K562 (cell line): Measurements from ENCODE around the gene TMEM273. TPM values are rescaled to one million over a fixed set of nuclear protein-coding genes. Genes with fewer than 3 reads are reported as not detected.

Source experiments
- CBFA2T2 ChIP-seq: fragments of 450-650 bp; conservative IDR thresholded peaks from 2 replicates; pipeline ENCODE4 v1.6.1; 2017; ENCODE audit warnings: mild to moderate bottlenecking
- CHCHD3 ChIP-seq: fragments of 250-450 bp; sonication (Bioruptor Pico); IDR thresholded peaks from 2 replicates; pipeline ENCODE4 v2.1.2; 2022; ENCODE audit warnings: mild to moderate bottlenecking
- DACH1 ChIP-seq: fragments of 450-650 bp; IDR thresholded peaks from 2 replicates; pipeline ENCODE4 v1.6.1; 2018; ENCODE audit not compliant: partially characterized antibody
- FOXP4 ChIP-seq: sonication (generic); formaldehyde crosslinking; IDR thresholded peaks from 2 replicates; pipeline ENCODE4 v1.8.0; 2022; ENCODE audit warnings: mild to moderate bottlenecking, missing genetic modification reagents, borderline replicate concordance
- GMEB1 ChIP-seq: fragments of 250-450 bp; sonication (Bioruptor Pico); IDR thresholded peaks from 2 replicates; pipeline ENCODE4 v1.4.0; 2020; ENCODE audit warnings: mild to moderate bottlenecking
- HDAC2 ChIP-seq: fragments of 450-650 bp; IDR thresholded peaks from 2 replicates; pipeline ENCODE4 v1.6.1; 2016; ENCODE audit warnings: mild to moderate bottlenecking
- LCOR ChIP-seq: sonication (generic); formaldehyde crosslinking; IDR thresholded peaks from 2 replicates; pipeline ENCODE4 v1.8.0; 2022; ENCODE audit warnings: mild to moderate bottlenecking, missing genetic modification reagents
- NCOA1 ChIP-seq: fragments of 450-650 bp; IDR thresholded peaks from 2 replicates; pipeline ENCODE4 v1.6.1; 2016; ENCODE audit warnings: low read depth
- OTX1 ChIP-seq: fragments of 450-650 bp; formaldehyde crosslinking; IDR thresholded peaks from 2 replicates; pipeline ENCODE4 v1.4.0; 2022; ENCODE audit warnings: mild to moderate bottlenecking
- RAD21 ChIP-seq, 2 experiments: fragments of 250-450 bp in 1 of 2; fragments of 450-650 bp in 1 of 2; sonication (Bioruptor Pico) in 1 of 2; formaldehyde crosslinking in 1 of 2; IDR thresholded peaks in 1 of 2; conservative IDR thresholded peaks in 1 of 2; 2 replicates each; pipeline versions ENCODE4 v1.4.0 to v1.8.0; 2020 to 2022; ENCODE audit warnings: mild to moderate bottlenecking in 2 of 2, moderate library complexity in 1 of 2
- RBM22 ChIP-seq: fragments of 200-400 bp; formaldehyde crosslinking; IDR thresholded peaks from 2 replicates; pipeline ENCODE4 v1.6.1; 2018; ENCODE audit warnings: low read length, low read depth; ENCODE audit not compliant: poor library complexity, severe bottlenecking
- RERE ChIP-seq: sonication (generic); formaldehyde crosslinking; IDR thresholded peaks from 2 replicates; pipeline ENCODE4 v1.8.0; 2023; ENCODE audit warnings: missing genetic modification reagents, mild to moderate bottlenecking, borderline replicate concordance
- RUNX1 ChIP-seq: sonication (generic); IDR thresholded peaks from 2 replicates; pipeline ENCODE4 v1.6.1; 2016; ENCODE audit warnings: antibody characterized with exemption, low read depth
- SIRT6 ChIP-seq: IDR thresholded peaks from one replicate; pipeline ENCODE4 v1.6.1; 2012; ENCODE audit warnings: low read depth, mild to moderate bottlenecking, control low read depth, inconsistent platforms, low read length, moderate library complexity
- SMAD2 ChIP-seq: fragments of 150-350 bp; IDR thresholded peaks from 2 replicates; pipeline ENCODE4 v1.6.1; 2014; ENCODE audit warnings: low read depth, mild to moderate bottlenecking, low read length
- TFE3 ChIP-seq: fragments of 450-650 bp; formaldehyde crosslinking; IDR thresholded peaks from 2 replicates; pipeline ENCODE4 v1.4.0; 2020; ENCODE audit warnings: mild to moderate bottlenecking, mixed read lengths
- ZNF140 ChIP-seq: fragments of 250-450 bp; sonication (Bioruptor Pico); IDR thresholded peaks from 2 replicates; pipeline ENCODE4 v1.8.0; 2021; ENCODE audit warnings: moderate library complexity, mild to moderate bottlenecking, inconsistent platforms
- ZNF644 ChIP-seq: fragments of 200-800 bp; sonication (Bioruptor generic); IDR thresholded peaks from 2 replicates; pipeline ENCODE4 v1.6.1; 2016; ENCODE audit warnings: low read depth, missing genetic modification characterization, missing compliant biosample characterization
- polyA plus RNA-seq, 8 experiments: library from polyadenylated mRNA; depleted of rRNA in 4 of 8; stranded (reverse) in 5 of 8; unstranded in 3 of 8; fragments of >200 nt; fragmentation: Nextera tagmentation in 2 of 8; fragmentation: Illumina TruSeq in 1 of 8; extraction: Ambion mirVana in 2 of 8; extraction: Trizol in 1 of 8; gene quantifications; 2 replicates each; pipeline versions ENCODE4 v1.2.1 to v1.2.3, GENCODE V29; 2011 to 2014; ENCODE audit warnings: inconsistent platforms in 1 of 8, missing spikeins in 1 of 8
- total RNA-seq, 7 experiments: library from RNA; depleted of rRNA in 6 of 7; stranded (reverse); fragments of >200 nt in 6 of 7; fragmentation: Illumina TruSeq in 2 of 7; extraction: Trizol in 2 of 7; gene quantifications; 2 replicates each; pipeline versions ENCODE4 v1.2.1 to v1.2.3, GENCODE V29; 2011 to 2021; ENCODE audit warnings: low replicate concordance in 1 of 7

Gene TMEM273
- total and polyA plus RNA-seq, 9 of the 15 experiments (the other 6 are each of a cell fraction or from before 2014, with no cell fraction given), result 39.2 to 131 (median 95.6) TPM

GRCh38 chr10:49164559-49165188, 23.5 kb downstream of the TMEM273 start (continued):
- TF ChIP-seq NCOA1 (no peak), OTX1 (CRISPR knock-in tag) (no peak), ZNF140 (no peak), LCOR (no peak), RERE (CRISPR knock-in tag) (no peak), SIRT6 (no peak), DACH1 (no peak), RAD21 (CRISPR knock-in tag; conservative IDR thresholded peaks at IDR 0.05 in 1 of 2, IDR thresholded peaks at IDR 0.05 in 1 of 2) (peak; percentile 44 to 74), GMEB1 (CRISPR knock-in tag) (no peak), RUNX1 (no peak), ZNF644 (no peak), SMAD2 (no peak), FOXP4 (CRISPR knock-in tag) (no peak), CBFA2T2 (no peak), CHCHD3 (CRISPR knock-in tag) (no peak), TFE3 (no peak), HDAC2 (no peak), RBM22 (no peak)
